ENCODE data around the gene HES4. TPM values are rescaled to one million over a fixed set of nuclear protein-coding genes. Genes with fewer than 3 reads are reported as not detected.

HES4 gene
- total and polyA plus RNA-seq, 2 of the 13 experiments (the other 11 are each of a cell fraction or from before 2014, with no cell fraction given), result 8.8 to 10.6 TPM

DNA sequence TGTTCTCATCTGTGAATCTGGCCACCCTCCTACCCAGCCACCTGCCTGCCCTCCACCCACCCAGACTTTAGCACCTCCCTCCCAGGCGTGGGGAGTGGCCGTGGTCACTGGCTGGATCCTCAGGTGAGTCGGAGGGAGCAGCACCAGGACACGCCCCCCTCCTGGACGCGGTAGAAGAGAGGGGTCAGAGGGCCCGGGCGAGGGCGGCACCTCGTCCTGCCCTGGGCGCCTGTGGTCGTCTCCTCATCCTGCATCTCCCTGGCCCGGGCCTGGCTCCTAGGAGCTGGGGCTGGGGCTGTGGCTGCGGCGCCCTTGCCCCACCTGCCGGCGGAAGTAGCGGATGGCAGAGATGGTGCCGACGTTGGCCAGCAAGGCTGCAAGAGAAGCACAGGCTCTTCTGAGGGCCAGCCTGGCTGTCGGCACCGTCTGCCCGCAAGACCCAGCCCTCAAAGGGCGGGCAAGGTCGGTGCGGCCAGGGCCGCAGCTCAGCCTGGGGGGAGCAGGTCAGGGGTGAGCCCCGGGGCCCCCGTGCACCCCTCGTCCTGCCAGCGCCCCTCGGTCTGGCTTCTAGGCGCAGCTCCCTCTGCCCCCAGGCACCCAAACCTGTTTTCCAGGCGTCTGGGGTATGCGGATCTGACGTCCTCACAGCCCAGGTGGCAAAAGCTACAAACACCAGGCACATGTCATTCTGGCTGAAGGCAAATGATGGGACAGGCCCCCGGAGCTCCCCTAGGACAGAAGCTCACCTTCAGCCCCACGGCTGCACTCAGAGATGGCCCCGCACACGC is 23.8 kb downstream of the HES4 start (continued):
- TF ChIP-seq HNRNPUL1 (IDR thresholded peaks at IDR 0.05; ENCODE audit: low read depth, low read length) (no peak), ZNF484 (CRISPR knock-in tag; IDR thresholded peaks at IDR 0.05; ENCODE audit: borderline replicate concordance, low read depth) (no peak), ZNF530 (CRISPR knock-in tag; IDR thresholded peaks at IDR 0.05; ENCODE audit: low read depth) (no peak), SIN3A (IDR thresholded peaks at IDR 0.05; ENCODE audit: borderline replicate concordance, low read depth, low read length) (no peak)
- TF ChIP-seq, protein P1, sequence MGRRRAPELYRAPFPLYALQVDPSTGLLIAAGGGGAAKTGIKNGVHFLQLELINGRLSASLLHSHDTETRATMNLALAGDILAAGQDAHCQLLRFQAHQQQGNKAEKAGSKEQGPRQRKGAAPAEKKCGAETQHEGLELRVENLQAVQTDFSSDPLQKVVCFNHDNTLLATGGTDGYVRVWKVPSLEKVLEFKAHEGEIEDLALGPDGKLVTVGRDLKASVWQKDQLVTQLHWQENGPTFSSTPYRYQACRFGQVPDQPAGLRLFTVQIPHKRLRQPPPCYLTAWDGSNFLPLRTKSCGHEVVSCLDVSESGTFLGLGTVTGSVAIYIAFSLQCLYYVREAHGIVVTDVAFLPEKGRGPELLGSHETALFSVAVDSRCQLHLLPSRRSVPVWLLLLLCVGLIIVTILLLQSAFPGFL (CRISPR knock-in tag; IDR thresholded peaks at IDR 0.05), result no peak
- TF ChIP-seq, protein P2, sequence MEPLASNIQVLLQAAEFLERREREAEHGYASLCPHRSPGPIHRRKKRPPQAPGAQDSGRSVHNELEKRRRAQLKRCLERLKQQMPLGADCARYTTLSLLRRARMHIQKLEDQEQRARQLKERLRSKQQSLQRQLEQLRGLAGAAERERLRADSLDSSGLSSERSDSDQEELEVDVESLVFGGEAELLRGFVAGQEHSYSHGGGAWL (CRISPR knock-in tag; IDR thresholded peaks at IDR 0.05), result no peak
- TF ChIP-seq, protein P3, sequence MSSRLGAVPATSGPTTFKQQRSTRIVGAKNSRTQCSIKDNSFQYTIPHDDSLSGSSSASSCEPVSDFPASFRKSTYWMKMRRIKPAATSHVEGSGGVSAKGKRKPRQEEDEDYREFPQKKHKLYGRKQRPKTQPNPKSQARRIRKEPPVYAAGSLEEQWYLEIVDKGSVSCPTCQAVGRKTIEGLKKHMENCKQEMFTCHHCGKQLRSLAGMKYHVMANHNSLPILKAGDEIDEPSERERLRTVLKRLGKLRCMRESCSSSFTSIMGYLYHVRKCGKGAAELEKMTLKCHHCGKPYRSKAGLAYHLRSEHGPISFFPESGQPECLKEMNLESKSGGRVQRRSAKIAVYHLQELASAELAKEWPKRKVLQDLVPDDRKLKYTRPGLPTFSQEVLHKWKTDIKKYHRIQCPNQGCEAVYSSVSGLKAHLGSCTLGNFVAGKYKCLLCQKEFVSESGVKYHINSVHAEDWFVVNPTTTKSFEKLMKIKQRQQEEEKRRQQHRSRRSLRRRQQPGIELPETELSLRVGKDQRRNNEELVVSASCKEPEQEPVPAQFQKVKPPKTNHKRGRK (CRISPR knock-in tag; IDR thresholded peaks at IDR 0.05), result no peak
- TF ChIP-seq, protein P4, sequence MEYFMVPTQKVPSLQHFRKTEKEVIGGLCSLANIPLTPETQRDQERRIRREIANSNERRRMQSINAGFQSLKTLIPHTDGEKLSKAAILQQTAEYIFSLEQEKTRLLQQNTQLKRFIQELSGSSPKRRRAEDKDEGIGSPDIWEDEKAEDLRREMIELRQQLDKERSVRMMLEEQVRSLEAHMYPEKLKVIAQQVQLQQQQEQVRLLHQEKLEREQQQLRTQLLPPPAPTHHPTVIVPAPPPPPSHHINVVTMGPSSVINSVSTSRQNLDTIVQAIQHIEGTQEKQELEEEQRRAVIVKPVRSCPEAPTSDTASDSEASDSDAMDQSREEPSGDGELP (IDR thresholded peaks at IDR 0.05; ENCODE audit: borderline replicate concordance, low read depth), result no peak
- TF ChIP-seq, protein P5, sequence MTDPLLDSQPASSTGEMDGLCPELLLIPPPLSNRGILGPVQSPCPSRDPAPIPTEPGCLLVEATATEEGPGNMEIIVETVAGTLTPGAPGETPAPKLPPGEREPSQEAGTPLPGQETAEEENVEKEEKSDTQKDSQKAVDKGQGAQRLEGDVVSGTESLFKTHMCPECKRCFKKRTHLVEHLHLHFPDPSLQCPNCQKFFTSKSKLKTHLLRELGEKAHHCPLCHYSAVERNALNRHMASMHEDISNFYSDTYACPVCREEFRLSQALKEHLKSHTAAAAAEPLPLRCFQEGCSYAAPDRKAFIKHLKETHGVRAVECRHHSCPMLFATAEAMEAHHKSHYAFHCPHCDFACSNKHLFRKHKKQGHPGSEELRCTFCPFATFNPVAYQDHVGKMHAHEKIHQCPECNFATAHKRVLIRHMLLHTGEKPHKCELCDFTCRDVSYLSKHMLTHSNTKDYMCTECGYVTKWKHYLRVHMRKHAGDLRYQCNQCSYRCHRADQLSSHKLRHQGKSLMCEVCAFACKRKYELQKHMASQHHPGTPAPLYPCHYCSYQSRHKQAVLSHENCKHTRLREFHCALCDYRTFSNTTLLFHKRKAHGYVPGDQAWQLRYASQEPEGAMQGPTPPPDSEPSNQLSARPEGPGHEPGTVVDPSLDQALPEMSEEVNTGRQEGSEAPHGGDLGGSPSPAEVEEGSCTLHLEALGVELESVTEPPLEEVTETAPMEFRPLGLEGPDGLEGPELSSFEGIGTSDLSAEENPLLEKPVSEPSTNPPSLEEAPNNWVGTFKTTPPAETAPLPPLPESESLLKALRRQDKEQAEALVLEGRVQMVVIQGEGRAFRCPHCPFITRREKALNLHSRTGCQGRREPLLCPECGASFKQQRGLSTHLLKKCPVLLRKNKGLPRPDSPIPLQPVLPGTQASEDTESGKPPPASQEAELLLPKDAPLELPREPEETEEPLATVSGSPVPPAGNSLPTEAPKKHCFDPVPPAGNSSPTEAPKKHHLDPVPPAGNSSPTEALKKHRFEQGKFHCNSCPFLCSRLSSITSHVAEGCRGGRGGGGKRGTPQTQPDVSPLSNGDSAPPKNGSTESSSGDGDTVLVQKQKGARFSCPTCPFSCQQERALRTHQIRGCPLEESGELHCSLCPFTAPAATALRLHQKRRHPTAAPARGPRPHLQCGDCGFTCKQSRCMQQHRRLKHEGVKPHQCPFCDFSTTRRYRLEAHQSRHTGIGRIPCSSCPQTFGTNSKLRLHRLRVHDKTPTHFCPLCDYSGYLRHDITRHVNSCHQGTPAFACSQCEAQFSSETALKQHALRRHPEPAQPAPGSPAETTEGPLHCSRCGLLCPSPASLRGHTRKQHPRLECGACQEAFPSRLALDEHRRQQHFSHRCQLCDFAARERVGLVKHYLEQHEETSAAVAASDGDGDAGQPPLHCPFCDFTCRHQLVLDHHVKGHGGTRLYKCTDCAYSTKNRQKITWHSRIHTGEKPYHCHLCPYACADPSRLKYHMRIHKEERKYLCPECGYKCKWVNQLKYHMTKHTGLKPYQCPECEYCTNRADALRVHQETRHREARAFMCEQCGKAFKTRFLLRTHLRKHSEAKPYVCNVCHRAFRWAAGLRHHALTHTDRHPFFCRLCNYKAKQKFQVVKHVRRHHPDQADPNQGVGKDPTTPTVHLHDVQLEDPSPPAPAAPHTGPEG (CRISPR knock-in tag; IDR thresholded peaks at IDR 0.05), result peak; percentile 82
- TF ChIP-seq, protein P6, sequence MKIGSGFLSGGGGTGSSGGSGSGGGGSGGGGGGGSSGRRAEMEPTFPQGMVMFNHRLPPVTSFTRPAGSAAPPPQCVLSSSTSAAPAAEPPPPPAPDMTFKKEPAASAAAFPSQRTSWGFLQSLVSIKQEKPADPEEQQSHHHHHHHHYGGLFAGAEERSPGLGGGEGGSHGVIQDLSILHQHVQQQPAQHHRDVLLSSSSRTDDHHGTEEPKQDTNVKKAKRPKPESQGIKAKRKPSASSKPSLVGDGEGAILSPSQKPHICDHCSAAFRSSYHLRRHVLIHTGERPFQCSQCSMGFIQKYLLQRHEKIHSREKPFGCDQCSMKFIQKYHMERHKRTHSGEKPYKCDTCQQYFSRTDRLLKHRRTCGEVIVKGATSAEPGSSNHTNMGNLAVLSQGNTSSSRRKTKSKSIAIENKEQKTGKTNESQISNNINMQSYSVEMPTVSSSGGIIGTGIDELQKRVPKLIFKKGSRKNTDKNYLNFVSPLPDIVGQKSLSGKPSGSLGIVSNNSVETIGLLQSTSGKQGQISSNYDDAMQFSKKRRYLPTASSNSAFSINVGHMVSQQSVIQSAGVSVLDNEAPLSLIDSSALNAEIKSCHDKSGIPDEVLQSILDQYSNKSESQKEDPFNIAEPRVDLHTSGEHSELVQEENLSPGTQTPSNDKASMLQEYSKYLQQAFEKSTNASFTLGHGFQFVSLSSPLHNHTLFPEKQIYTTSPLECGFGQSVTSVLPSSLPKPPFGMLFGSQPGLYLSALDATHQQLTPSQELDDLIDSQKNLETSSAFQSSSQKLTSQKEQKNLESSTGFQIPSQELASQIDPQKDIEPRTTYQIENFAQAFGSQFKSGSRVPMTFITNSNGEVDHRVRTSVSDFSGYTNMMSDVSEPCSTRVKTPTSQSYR (CRISPR knock-in tag; IDR thresholded peaks at IDR 0.05; ENCODE audit: borderline replicate concordance), result no peak
- TF ChIP-seq, protein P7, sequence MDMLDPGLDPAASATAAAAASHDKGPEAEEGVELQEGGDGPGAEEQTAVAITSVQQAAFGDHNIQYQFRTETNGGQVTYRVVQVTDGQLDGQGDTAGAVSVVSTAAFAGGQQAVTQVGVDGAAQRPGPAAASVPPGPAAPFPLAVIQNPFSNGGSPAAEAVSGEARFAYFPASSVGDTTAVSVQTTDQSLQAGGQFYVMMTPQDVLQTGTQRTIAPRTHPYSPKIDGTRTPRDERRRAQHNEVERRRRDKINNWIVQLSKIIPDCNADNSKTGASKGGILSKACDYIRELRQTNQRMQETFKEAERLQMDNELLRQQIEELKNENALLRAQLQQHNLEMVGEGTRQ (IDR thresholded peaks at IDR 0.05; ENCODE audit: low read depth, low read length), result no peak
- TF ChIP-seq, protein P7 (CRISPR knock-in tag; IDR thresholded peaks at IDR 0.05; ENCODE audit: borderline replicate concordance), result no peak

Data from HepG2 (cell line).